ENCODE data around the gene PLXDC2. TPM values are rescaled to one million over a fixed set of nuclear protein-coding genes. Genes with fewer than 3 reads are reported as not detected.
A peak's percentile ranks its signal among the peaks of the same experiment; 100 is the strongest.

PLXDC2 gene
- polyA plus RNA-seq, 4 donors: 29.1 to 165 (median 39.9) TPM

DNA sequence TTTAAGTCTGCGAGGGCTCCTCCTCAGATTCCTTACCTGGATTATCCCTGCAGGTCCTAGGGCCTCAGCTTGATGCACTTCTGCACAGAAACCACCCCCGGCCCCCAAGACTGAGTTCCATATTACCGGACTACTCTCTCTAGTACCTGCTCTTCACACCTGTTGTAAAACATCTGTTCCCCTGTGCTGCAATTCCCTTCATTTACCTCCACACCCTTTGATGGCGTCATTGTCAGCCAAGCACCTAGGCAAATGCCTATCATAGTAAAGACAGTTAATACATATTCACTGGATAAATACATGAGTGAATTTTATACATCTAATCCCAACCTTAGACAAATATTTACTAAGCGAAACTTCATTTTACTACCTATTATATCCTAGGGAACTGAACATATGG is 275.5 kb downstream of the PLXDC2 start:
- DNase-seq (ENCODE audit: low read depth in 4 of 4, low spot score in 3 of 4): no peak

DNA sequence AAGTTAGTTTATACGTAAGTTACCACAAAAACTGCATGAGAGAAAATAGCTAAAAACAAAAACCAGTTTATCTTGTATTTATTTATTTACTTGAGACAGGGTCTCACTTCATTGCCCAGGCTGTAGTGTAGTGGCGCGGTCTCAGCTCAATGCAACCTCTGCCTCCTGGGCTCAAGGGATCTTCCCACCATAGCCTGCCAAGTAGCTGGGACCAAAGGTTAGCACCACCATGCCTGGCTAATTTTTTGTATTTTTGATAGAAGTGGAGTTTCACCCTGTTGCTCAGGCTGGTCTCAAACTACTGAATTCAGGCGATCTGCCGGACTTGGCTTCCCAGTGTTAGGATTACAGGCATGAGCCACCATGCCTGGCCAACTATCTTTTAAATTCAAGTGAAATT is 277.4 kb downstream of the PLXDC2 start:
- no peak for DNase-seq (ENCODE audit: low read depth in 4 of 4, low spot score in 3 of 4)

DNA sequence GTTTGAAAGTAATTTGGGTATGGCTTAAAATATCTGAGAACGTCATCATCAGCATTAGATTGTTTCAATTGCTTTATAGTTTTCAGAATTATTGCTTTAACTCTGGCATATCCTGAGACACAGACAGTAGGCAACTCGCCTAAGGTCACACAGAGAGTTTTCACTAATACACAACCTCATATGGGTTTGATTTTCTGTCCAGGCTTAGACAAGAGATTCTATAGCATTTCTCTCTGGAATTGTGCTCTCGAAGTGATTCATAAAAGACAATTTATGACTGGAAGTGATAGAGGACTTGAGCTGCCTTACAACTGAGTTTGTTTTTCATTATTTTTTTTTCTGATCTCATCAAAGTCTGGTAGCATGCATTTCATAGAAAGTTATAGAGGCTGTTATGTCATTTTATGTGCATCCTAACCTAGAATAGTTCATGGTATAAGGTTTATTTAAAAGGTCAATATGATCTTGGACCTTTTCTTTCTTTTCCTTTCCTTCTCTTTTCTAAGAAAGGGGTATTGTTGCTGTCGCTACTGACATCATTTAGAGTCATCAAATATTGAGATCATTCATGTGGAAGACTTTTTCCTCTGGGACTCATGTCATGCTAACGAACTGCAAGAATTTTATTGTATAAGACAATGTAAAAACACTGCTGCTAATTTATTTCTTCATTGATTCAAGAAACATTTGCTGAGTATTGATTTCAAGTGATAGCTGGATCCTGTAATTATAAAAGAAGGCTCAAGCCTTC is 278.2 kb downstream of the PLXDC2 start:
- DNase-seq (ENCODE audit: low read depth in 4 of 4, low spot score in 3 of 4): no peak

DNA sequence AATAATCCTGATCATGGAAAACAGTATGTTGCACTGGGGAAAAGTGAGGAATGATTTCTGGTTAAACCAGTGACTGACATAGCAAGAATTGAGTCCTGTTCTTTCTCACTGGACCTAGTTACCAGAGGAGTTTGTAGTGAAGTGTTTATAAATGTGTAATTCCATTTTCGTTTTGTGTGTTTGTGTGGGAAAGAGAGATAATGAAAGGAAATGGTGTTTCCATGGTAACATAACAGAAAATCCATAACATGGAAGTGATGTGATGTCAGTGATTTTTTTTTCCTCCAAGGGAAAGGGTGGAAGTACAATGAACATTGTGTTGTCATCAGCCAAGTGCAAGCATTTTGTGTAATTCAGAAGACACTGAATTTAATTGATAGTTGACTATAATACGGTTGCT is 283.9 kb downstream of the PLXDC2 start:
- DNase-seq (ENCODE audit: low read depth in 4 of 4, low spot score in 3 of 4): peak in 1 of 4 donors; percentile 12

DNA sequence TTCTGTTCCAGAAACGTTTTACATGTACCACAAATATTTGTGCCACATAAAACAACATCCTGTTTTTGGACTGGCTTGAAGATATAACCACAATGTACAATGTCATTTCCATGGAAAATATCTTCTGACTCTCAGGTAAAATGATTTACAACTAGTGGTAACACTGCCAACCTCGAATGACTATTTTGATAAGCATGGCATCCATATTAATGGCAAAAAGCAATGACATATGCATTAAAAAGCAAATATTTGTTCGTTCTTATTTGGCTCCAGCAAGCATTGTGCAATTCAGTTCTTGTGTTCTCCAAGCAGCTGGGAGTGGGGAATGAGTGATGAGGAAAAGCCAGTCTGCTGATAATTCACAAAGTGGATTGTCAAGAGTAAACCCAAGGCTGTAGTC is 289.0 kb downstream of the PLXDC2 start:
- no peak for DNase-seq (ENCODE audit: low read depth in 4 of 4, low spot score in 3 of 4)

DNA sequence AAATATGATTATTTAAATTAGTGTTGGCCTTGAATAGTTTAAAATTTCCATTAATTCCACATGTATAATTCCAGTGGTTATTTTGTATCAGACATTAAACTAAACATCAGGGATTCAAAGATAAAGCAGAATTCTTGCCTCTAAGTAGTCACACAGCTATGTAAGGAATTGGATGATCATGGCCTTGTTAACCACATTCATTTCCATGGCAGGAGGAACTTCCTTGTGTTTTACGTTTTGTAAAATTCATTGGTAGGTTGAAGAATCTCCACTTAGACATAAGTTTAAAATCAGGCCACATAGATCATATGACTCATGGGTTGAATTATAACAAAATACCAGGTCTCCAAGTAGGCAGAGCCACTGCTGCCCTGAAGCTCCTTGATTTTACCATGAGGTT is 289.7 kb downstream of the PLXDC2 start:
- DNase-seq (ENCODE audit: low read depth in 4 of 4, low spot score in 3 of 4): no peak

DNA sequence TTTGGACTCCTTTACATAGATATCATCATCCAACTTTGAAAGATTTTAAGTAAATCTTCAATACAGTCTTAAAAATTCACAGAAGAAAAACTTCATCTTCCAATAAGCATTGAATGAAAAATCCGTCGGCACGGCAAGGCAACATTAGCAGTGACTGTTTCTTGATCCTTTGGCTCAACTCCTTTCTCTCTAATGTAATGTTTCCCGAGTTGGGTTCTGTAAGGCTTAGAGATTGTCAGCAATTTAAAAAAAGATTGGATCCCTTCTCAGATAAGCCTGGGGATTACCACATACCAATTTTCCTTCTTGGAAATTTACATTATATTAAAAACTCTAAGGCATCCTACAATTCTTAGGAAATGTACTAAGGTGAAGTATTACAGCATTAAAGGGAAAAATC is 291.8 kb downstream of the PLXDC2 start:
- no peak for DNase-seq (ENCODE audit: low read depth in 4 of 4, low spot score in 3 of 4)

DNA sequence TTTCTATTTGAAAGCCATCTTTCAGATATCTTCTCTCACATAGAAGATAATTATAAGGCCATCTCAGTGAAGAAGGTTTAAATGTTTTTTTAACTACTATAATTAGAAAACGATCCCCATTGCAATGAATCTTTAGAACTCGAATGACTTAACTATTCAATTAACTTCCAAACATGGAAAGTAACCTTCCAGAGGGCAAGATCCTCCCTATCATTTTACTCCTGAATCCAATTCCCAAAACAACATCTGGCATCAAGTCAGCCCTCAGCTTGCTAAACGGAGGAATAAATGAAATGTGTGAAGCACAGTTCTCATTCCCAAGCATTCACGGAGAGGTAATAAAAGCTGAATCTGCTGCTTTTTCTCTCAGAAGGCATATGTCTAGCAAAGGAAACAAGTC is 293.4 kb downstream of the PLXDC2 start:
- DNase-seq (ENCODE audit: low read depth in 4 of 4, low spot score in 3 of 4): no peak

DNA sequence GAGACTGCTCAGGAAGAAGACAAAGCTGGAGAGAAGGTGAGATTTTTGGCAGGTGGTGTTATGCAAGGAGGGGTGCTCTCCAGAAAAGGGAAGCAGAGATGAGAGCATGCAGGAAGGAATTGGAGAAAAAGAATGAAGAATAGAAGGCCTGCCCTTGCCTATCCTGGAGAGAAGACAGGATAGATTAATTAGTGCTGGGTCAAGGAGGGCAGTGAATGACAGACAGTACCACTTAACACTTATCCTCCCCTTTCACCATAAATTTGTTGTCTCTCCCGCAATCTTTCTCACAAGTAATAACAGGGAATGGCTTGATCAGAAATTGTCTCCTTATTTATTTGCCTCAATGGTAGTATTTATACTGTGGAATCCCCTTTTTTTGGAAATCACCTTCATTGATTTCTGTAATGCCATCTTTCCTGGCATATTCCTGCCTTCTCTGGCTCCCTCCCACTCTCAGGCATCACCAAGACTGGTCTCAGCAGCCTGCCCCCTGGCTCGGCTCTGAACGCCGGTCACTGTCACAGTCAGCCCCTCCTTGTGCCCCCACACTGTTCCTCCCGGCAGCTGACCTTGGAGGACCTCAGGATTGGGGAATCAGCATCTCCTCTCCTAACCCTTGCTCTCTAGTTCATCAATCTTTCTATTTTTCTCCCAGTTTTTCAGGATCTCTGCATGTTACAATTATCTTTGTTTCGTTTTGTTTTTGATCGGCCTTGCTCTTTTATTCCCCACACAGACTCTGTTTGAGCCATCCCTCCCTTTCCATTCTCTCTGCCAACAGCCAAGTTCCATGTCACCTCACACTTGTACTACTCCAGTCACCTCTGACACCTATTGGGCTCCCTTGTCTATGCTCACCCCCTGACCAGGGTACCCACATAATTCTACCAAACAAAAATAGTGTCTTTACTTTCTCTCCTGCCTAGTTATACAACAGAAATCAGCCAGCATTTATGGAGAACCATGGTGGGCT is 294.2 kb downstream of the PLXDC2 start:
- no peak for DNase-seq (ENCODE audit: low read depth in 4 of 4, low spot score in 3 of 4)

DNA sequence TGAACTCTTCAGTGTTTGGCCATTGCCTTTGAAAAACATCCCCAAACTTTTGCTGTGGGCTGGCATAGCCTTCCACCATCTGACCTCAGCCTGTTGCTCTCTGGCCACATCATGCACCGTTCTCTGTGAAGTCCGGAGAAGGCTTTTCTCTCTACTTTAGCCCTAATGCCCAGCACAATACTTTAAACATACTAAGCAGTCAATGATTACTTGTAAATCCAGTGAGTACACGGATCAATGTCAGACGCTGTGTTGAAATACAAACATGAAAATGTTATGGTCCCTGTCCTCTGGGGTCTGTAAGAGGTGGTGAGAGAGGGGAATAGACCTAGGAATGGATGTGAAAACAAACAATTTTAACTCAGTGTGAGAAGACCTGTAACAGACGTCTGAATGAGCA is 297.9 kb downstream of the PLXDC2 start:
- no peak for DNase-seq (ENCODE audit: low read depth in 4 of 4, low spot score in 3 of 4)

DNA sequence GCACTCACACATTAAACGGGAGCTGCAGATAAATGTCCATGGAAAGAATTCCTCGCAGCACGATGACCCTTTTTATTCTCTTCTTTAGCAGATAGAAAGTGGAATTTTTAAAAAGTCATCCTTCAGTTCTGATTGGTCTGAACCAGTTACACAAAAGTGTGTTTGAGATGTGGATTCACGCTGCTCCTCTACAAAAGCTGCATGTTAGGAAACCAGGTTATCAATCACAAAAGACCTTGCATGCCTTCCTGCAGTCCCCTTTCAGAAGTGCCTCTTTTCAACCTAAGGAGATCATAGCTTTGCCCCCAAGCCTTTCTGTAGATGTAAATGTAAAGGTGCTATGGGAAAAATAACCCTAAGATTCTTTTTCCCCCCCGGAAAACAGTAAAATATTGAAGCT is 299.7 kb downstream of the PLXDC2 start:
- no peak for DNase-seq (ENCODE audit: low read depth in 4 of 4, low spot score in 3 of 4)

DNA sequence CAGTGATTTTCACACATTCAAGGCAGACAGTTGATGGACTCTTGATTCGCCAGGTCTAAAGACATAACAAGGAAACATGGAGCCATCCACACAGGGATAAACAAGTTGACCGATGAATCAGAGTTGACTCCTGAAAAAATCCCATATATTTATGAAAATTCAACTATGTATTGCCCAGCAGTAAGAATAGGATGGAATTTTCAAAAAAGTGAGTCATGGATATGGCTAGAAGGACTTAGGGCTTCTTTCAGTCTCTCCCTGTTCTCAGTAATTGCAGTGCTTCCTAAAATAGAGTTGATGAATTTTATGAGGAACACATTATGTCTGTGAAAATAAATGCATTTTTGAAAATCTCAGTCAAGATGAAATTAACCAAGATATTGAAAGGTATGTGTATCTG is 301.2 kb downstream of the PLXDC2 start:
- no peak for DNase-seq (ENCODE audit: low read depth in 4 of 4, low spot score in 3 of 4)

DNA sequence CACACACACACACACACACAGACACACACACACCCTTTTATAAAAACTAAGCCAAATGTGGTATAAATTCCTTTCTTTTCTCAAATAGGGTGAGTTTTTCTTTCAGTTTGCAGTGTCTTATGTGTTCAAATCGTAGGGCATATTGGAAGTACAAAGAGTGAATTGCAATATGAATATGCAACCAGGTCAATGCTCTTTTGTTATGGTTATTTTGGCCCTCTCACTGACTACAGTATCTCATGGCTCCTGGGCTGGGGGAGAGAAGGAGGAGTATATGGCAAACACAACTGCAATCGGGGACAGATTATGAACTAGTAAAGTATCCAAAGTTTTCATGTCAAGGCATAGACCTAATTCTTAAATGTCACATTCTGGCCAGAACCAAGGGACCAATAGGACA is 301.9 kb downstream of the PLXDC2 start:
- DNase-seq (ENCODE audit: low read depth in 4 of 4, low spot score in 3 of 4): no peak

DNA sequence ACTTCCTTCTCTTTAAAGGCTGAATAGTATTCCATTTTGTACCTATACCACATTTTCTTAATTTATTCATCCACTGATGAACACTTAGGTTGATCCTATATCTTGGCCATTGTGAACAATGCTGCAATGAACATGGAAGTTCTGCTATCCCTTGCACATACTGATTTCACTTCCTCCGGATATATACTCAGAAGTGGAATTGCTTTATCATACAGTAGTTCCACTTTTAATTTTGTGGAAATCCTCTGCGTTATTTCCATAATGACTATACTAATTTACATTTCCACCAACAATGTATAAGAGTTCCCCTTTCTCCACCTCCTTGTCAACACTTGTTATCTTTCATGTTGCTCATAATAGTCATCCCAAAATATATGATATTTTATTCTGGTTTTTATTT is 312.6 kb downstream of the PLXDC2 start:
- no peak for DNase-seq (ENCODE audit: low read depth in 4 of 4, low spot score in 3 of 4)

DNA sequence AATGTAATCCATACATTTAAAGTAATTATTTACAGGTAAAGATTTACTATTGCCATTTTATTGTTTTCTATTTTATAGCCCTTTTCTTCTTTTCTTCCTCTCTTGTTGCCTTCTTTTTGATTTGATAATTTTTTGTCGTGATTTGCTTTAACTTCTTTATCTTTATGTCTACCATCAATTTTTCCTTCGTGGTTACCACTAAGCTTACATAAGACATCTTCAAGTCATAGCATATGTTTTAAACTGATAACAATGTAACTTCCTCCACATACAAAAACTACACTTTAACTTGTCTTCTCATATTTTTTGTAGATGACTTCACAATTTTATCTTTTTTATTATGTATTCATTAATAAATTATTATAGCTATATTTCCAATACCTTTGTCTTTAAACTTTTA is 316.6 kb downstream of the PLXDC2 start:
- DNase-seq (ENCODE audit: low read depth in 4 of 4, low spot score in 3 of 4): no peak

DNA sequence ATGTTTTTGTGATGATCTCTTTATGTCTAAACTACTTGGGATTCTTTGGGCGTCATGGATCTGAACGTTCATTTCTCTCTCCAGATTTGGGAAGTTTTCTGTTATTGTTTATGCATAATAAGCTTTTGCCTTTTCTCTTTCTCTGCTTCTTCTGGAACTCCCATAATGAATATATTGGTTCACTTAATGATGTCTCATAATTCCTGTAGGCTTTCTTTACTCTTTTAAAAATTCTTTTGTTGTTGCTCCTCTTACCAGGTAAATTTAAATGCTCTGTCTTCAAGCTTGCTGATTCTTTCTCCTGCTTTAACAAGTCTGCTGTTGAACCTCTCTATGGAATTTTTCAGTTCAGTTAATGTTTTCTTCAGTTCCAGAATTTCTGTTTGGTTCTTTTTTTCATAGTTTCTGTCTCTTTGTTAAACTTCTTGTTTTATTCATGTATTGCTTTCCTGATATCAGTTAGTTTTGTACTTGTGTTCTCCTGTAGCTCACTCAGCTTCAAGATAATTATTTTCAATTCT is 317.5 kb downstream of the PLXDC2 start:
- no peak for DNase-seq (ENCODE audit: low read depth in 4 of 4, low spot score in 3 of 4)

DNA sequence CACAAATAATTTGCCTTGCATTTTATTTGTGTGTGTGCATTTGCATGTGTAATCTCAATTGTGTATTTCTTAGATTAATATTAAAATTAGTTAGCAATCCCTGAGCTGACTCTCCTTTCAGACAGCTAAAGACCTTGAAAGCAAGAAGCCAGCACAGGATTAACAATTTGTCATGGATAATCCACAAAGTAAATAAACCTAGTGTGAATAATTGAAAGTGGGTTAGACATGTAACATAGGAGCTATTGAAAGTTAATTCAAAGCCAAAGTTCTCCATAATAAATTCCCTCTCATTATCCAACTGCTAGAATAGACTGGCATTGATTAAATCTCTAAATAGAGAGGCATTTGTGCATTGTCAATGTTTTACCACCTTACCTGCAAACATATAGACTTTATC is 326.1 kb downstream of the PLXDC2 start:
- no peak for DNase-seq (ENCODE audit: low read depth in 4 of 4, low spot score in 3 of 4)

DNA sequence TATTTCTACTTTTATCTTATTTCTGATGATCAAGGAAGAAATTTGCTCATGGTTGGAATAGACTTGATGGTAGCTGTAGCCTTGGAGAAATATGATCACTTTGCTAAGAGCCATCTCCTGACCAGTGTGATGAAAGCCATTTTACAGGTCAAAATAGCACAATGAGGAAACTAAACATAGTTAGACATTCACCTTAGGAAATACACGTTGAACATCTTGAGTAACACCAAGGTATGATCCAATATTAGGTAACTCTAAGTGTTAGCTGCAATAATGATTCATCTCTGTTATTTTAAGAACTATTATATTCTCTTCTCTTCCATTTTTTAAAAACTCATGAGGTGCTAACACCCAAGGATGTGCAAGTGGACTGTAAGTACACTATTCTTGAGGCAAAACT is 328.0 kb downstream of the PLXDC2 start:
- no peak for DNase-seq (ENCODE audit: low read depth in 4 of 4, low spot score in 3 of 4)

DNA sequence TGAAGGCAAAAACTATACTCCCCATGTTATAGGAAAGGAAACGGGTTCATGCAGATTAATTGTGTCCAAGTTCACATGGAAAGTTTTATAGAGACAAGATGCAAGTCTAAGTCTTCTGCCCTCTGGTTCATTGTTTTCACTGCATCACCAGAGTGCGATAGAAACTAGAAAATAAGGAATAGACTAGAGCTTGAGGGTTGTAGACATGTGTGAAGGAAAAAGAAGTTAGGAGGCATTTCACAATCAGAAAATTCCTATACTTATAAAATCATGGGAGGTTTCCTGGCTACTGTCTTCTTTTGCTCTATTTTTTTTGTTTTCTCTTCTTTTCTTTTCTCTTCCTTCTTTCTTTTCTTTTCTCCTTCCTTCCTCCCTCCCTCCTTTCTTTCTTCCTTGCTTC is 329.8 kb downstream of the PLXDC2 start:
- no peak for DNase-seq (ENCODE audit: low read depth in 4 of 4, low spot score in 3 of 4)

DNA sequence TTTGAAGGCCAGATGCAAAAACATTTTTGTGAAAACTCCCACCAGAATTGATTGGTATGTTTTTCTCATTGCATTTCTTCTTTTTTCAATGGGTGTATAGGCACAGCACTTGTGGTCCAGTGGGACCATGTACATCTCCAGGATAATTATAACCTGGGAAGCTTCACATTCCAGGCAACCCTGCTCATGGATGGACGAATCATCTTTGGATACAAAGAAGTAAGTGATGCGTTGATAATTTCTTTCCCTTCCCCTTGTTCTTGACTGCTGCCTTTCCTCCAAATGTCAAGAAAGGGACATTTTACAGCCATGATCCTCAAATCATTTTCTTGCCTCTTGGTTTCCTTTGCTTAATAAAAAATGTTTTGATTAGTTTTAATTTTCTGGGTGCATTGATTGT is 331.5 kb downstream of the PLXDC2 start:
- DNase-seq (ENCODE audit: low read depth in 4 of 4, low spot score in 3 of 4): no peak

DNA sequence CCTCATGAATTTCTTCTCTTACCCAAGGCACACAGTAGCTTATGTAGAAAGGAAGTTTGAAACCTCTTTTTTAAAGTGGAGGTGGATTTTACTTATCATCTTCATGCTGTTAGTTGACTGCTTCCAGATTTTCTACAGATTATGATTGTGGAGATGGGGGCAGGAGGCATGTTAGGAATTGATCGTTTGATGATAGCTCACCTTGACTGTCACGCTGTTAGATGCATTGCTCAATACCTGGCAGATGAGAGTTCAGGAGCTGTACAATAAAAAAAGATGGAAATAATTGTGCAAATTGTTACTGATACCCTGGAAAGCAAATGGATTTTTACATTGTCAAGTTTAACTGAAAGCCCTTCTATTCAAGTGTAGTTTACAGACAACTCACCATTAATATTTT is 340.3 kb downstream of the PLXDC2 start:
- DNase-seq (ENCODE audit: low read depth in 4 of 4, low spot score in 3 of 4): no peak

DNA sequence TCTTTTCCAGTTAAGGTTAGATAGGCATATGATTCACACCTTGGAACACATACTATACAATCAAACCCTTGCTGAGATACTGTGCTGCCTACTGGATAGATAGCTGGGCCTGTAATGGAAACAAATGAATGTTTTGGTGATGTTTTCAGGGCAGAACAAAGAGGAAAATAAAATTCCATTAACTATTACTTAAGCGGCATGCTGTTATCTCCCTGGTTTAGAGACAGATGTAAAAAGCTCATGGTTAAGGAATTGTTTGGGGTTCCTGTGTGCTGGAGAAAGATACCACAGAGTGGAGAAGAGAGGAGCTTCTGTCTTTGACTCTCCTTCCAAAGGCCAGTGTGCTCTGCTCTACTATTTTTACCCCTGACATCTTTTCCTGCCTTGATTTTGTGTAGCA is 341.1 kb downstream of the PLXDC2 start:
- no peak for DNase-seq (ENCODE audit: low read depth in 4 of 4, low spot score in 3 of 4)
